Right lobe of liver (tissue), 4 donors: ENCODE data around the gene ACTN4.

Source experiments
- POLR2A ChIP-seq: fragments of 450-650 bp; IDR thresholded peaks from one replicate; pipeline ENCODE4 v1.6.1; 2017; ENCODE audit warnings: antibody characterized with exemption, mild to moderate bottlenecking
- TF ChIP-seq, protein P1 (sequence below), 4 donors: fragments of 200-600 bp in 3 of 4; fragments of 450-650 bp in 1 of 4; IDR thresholded peaks; one replicate each; pipeline versions ENCODE4 v1.5.1 to v1.8.0; 2016 to 2022; ENCODE audit warnings: antibody characterized with exemption in 4 of 4, mild to moderate bottlenecking in 2 of 4
- donor health status: DM: no; HTN: no; CAD: no.
- donor health status: DM: no; HTN: no; CAD: no.
- donor health status: DM: no; HTN: yes; CAD: no.

- TF ChIP-seq, protein P1, sequence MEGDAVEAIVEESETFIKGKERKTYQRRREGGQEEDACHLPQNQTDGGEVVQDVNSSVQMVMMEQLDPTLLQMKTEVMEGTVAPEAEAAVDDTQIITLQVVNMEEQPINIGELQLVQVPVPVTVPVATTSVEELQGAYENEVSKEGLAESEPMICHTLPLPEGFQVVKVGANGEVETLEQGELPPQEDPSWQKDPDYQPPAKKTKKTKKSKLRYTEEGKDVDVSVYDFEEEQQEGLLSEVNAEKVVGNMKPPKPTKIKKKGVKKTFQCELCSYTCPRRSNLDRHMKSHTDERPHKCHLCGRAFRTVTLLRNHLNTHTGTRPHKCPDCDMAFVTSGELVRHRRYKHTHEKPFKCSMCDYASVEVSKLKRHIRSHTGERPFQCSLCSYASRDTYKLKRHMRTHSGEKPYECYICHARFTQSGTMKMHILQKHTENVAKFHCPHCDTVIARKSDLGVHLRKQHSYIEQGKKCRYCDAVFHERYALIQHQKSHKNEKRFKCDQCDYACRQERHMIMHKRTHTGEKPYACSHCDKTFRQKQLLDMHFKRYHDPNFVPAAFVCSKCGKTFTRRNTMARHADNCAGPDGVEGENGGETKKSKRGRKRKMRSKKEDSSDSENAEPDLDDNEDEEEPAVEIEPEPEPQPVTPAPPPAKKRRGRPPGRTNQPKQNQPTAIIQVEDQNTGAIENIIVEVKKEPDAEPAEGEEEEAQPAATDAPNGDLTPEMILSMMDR (IDR thresholded peaks at IDR 0.05) = no peak
- TF ChIP-seq POLR2A = no peak
Observed at GRCh38 chr19:38711726-38712153, 64.3 kb downstream of the ACTN4 start.
